ENCODE results near the gene SLC2A4RG. TPM values are rescaled to one million over a fixed set of nuclear protein-coding genes. Genes with fewer than 3 reads are reported as not detected.
A peak's percentile ranks its signal among the peaks of the same experiment; 100 is the strongest.

SLC2A4RG gene
- total and polyA plus RNA-seq, 2 of the 13 experiments (the other 11 are each of a cell fraction or from before 2014, with no cell fraction given) = 91.4 to 95.9 TPM

DNA sequence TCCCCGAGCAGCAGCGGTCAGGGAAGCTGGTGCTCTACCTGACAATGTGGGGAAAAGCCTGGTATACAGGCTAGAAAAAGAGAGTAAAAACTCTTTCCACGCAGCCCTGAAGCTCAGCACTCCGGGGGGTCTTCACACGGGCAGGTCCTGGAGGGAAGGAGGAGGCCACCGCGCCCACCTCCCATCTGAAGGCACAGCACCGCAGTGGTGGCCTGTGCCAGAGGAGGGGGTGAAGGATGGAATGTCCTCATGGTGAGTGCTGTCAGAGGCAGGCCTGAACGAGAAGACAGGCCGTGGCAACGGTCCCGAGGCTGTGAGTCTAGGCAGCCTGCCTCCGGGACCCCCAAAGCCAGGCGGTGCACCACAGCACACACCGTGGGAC is 5.8 kb downstream of the SLC2A4RG start:
- peaks cover 76% of the 10 kb centered on the region for H3K4me1 ChIP-seq (ENCODE audit: insufficient read depth, low read length)
- TF ChIP-seq ZFP62 (CRISPR knock-in tag; IDR thresholded peaks at IDR 0.05) (no peak), ZNF329 (CRISPR knock-in tag; IDR thresholded peaks at IDR 0.05; ENCODE audit: low read depth) (no peak), ZNF550 (CRISPR knock-in tag; IDR thresholded peaks at IDR 0.05; ENCODE audit: borderline replicate concordance) (no peak), GFI1 (CRISPR knock-in tag; IDR thresholded peaks at IDR 0.05; ENCODE audit: borderline replicate concordance) (no peak), MTA3 (CRISPR knock-in tag; IDR thresholded peaks at IDR 0.05) (no peak), RBM22 (optimal IDR thresholded peaks at IDR 0.05; ENCODE audit: low read length) (peak; percentile 82), POLR2G (IDR thresholded peaks at IDR 0.05; ENCODE audit: low read depth, low read length) (peak; percentile 17), SMAD1 (CRISPR knock-in tag; IDR thresholded peaks at IDR 0.05; ENCODE audit: borderline replicate concordance, low read depth) (0 out of 2 replicates have a peak, but pooled peaks have one; percentile 30)
- TF ChIP-seq, protein P1, sequence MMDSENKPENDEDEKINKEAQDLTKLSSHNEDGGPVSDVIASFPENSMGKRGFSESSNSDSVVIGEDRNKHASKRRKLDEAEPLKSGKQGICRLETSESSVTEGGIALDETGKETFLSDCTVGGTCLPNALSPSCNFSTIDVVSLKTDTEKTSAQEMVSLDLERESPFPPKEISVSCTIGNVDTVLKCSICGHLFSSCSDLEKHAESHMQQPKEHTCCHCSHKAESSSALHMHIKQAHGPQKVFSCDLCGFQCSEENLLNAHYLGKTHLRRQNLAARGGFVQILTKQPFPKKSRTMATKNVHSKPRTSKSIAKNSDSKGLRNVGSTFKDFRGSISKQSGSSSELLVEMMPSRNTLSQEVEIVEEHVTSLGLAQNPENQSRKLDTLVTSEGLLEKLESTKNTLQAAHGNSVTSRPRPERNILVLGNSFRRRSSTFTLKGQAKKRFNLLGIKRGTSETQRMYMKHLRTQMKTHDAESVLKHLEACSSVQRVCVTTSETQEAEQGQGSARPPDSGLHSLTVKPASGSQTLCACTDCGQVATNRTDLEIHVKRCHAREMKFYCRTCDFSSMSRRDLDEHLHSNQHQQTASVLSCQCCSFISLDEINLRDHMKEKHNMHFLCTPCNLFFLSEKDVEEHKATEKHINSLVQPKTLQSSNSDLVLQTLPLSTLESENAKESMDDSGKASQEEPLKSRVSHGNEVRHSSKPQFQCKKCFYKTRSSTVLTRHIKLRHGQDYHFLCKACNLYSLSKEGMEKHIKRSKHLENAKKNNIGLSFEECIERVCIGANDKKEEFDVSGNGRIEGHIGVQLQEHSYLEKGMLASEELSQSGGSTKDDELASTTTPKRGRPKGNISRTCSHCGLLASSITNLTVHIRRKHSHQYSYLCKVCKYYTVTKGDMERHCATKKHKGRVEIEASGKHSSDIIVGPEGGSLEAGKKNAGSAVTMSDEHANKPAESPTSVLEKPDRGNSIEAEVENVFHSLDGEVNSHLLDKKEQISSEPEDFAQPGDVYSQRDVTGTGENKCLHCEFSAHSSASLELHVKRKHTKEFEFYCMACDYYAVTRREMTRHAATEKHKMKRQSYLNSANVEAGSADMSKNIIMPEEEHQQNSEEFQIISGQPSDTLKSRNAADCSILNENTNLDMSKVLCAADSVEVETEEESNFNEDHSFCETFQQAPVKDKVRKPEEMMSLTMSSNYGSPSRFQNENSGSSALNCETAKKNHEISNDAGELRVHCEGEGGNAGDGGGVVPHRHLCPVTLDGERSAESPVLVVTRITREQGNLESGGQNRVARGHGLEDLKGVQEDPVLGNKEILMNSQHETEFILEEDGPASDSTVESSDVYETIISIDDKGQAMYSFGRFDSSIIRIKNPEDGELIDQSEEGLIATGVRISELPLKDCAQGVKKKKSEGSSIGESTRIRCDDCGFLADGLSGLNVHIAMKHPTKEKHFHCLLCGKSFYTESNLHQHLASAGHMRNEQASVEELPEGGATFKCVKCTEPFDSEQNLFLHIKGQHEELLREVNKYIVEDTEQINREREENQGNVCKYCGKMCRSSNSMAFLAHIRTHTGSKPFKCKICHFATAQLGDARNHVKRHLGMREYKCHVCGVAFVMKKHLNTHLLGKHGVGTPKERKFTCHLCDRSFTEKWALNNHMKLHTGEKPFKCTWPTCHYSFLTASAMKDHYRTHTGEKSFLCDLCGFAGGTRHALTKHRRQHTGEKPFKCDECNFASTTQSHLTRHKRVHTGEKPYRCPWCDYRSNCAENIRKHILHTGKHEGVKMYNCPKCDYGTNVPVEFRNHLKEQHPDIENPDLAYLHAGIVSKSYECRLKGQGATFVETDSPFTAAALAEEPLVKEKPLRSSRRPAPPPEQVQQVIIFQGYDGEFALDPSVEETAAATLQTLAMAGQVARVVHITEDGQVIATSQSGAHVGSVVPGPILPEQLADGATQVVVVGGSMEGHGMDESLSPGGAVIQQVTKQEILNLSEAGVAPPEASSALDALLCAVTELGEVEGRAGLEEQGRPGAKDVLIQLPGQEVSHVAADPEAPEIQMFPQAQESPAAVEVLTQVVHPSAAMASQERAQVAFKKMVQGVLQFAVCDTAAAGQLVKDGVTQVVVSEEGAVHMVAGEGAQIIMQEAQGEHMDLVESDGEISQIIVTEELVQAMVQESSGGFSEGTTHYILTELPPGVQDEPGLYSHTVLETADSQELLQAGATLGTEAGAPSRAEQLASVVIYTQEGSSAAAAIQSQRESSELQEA (CRISPR knock-in tag; IDR thresholded peaks at IDR 0.05; ENCODE audit: not compliant biosample characterization) = peak; percentile 31
- TF ChIP-seq, protein P2, sequence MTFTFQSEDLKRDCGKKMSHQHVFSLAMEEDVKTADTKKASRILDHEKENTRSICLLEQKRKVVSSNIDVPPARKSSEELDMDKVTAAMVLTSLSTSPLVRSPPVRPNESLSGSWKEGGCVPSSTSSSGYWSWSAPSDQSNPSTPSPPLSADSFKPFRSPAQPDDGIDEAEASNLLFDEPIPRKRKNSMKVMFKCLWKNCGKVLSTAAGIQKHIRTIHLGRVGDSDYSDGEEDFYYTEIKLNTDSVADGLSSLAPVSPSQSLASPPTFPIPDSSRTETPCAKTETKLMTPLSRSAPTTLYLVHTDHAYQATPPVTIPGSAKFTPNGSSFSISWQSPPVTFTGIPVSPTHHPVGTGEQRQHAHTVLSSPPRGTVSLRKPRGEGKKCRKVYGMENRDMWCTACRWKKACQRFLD (CRISPR knock-in tag; IDR thresholded peaks at IDR 0.05; ENCODE audit: borderline replicate concordance) = no peak
- TF ChIP-seq, protein P3, sequence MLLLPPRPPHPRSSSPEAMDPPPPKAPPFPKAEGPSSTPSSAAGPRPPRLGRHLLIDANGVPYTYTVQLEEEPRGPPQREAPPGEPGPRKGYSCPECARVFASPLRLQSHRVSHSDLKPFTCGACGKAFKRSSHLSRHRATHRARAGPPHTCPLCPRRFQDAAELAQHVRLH (CRISPR knock-in tag; IDR thresholded peaks at IDR 0.05; ENCODE audit: borderline replicate concordance, low read depth) = 0 out of 2 replicates have a peak, but pooled peaks have one; percentile 4

More for the DNA sequence above, 5.8 kb downstream of the SLC2A4RG start:
- DNase-seq (ENCODE audit: low spot score) (no peak), ATAC-seq (peak; percentile 1), FAIRE-seq (no peak)
- H3K27me3 ChIP-seq (ENCODE audit: control insufficient read depth in 1 of 2, insufficient read depth in 2 of 2, low read length in 2 of 2) = no peaks in the 10 kb centered on the region
- H3K4me2 ChIP-seq (ENCODE audit: low read depth, low read length) = peak overlapping the region; percentile 77
- in situ Hi-C loops (cut with HindIII; ENCODE audit: extremely low pct_ligation_motif_present, low pct_unique_long_range_greater_than_20kb) (no loop called here), intact Hi-C loops (cut with micrococcal nuclease; ENCODE audit: unreplicated experiment) (loop anchor here (10.0 kb wide), 1 partner anchor 119 kb away; the partner anchor contains the start of genes ABHD16B and TPD52L2)
- peak overlapping the region; percentile 49 for H3K27ac ChIP-seq (ENCODE audit: extremely low read length, insufficient read depth, low read length)
- BruUV-seq (replicated peaks) = no TSS peak
- 65% methylated on average over 15 of the region's 15 CpGs for WGBS (ENCODE audit: low lambda C conversion rate)
- peaks cover 17 to 27% of the 10 kb centered on the region in 2 experiments for H3K36me3 ChIP-seq (replicated peaks in 1 of 2; ENCODE audit: control insufficient read depth in 1 of 2, insufficient read depth in 2 of 2, low read length in 2 of 2)
- CTCF ChIA-PET (ENCODE audit: low intra/inter-chr PET ratio, low total read pairs) = interaction anchor here (0.6 kb wide), 1 partner anchor 33 kb away, joined by 3 read pairs; no protein-coding TSS in a partner anchor
- H3K9ac ChIP-seq (ENCODE audit: insufficient read depth, low read depth, low read length) = 0 out of 2 replicates have a peak overlapping the region, but pooled peaks have one; percentile 43
- peaks cover 11% of the 10 kb centered on the region for H3K79me2 ChIP-seq (ENCODE audit: insufficient read depth, low read length)
- POLR2A ChIA-PET = interaction anchor here (0.9 to 2.7 kb wide), 8 partner anchors 11 to 211 kb away, joined by 3 to 9 read pairs (median 4); partner anchors contain the start of genes ARFRP1, STMN3, TPD52L2 and UCKL1
- H3K4me3 ChIP-seq (replicated peaks in 1 of 3; ENCODE audit: insufficient read depth in 1 of 3, low read depth in 2 of 3, low read length in 3 of 3) = peak overlapping the region in 1 of 3 experiments; percentile 55; a peak in 1 of 6 replicates
- no peak overlapping the region for H2AFZ ChIP-seq (ENCODE audit: low read length)
- H4K20me1 ChIP-seq (ENCODE audit: insufficient read depth, low read length) = no peaks in the 10 kb centered on the region
- no peaks in the 10 kb centered on the region for H3K9me3 ChIP-seq (ENCODE audit: low read length)

All from HepG2 (cell line).